SIG-M5 (cell line): ENCODE data around the gene VAV2.

Source experiments
- DNase-seq: peaks from one replicate; lab custom pipeline; 2025; lab: John Stamatoyannopoulos, UW

VAV2 gene

DNA sequence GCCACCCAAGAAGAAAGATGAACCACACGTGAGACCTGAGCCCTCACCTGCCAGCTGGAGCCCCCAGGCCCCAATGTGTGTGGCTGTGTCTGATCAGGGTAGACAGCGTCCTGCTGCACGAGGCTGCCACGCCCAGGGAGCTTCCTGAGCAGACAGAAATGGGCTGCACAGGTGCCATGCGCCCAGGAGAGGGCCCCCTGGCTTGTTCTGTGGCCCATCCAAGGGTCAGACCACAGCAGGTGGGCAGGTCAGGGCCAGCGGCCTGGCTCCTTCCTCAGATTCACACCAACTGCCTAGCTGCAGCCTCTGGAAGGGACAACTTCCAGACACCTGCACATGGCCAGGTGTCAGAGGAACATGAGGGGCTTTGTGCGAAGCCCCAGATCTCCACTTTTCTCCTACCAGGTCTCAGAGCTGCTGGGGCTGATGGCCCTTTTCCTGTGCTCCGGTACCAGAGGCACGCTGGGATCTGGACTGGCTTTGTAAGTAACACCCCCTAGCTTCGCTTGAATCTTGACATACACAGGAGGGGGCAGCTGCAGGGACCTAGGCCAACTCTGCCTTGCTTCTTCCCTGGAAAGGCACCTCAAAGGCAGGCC, 264.7 kb downstream of the VAV2 start:
- no peak for DNase-seq

DNA sequence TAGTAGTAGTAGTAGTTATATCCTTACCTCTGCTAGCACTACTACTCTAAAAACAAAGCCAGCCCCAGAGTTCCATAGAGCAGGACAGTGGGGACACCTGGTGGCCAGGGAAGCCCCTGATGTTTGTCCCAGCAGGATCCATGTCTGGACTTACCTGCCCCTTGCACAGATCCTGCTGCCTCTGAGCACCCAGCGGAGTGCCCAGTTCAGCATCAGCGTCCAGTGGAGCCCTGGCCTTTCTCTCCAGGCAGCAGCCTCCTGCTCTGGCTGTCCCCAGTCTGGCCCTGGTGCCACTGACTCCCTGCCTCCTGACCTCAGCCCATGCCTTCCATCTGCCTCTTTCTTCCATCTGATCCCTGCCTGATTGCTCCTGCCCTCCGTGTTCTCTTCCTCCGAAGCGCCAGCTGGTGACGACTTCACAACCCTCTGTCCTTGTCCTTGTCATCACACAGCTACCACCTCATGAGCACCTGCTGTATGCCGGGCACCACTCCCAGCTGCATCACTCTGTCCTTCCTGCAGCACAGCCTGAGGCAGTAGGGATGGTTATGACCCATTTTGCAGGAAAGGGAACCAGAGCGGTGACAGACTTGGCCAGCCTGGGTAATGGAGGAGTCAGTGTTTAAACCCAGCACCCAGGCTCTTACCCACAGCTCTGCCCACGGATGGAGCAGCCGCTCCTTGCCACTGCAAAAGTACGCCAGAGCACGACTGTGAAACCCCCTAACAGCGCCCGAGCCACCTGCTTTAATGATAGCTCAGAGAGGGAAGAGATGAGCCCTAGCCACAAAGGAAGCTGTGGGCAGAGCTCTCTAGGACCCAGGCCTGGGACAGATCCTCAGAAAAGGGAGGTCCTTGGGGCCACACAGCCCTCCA, 265.5 kb downstream of the VAV2 start:
- DNase-seq = no peak

DNA sequence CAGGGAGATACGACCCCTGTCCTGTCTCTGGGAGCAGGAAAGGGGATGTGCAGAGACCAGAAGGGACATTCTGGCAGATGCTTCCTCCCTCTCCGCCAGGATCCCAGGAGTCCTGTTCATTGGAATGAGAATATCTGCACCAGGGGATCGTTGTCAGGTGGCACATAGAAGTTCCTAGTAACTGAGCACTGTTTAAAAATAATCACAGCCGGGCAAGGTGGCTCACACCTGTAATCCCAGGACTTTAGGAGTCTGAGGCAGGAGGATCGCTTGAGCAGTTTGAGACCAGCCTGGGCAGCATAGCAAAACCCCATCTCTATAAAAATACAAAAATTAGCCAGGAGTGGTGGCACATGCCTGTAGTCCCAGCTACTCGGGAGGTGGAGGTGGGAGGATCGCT, 266.2 kb downstream of the VAV2 start:
- no peak for DNase-seq

DNA sequence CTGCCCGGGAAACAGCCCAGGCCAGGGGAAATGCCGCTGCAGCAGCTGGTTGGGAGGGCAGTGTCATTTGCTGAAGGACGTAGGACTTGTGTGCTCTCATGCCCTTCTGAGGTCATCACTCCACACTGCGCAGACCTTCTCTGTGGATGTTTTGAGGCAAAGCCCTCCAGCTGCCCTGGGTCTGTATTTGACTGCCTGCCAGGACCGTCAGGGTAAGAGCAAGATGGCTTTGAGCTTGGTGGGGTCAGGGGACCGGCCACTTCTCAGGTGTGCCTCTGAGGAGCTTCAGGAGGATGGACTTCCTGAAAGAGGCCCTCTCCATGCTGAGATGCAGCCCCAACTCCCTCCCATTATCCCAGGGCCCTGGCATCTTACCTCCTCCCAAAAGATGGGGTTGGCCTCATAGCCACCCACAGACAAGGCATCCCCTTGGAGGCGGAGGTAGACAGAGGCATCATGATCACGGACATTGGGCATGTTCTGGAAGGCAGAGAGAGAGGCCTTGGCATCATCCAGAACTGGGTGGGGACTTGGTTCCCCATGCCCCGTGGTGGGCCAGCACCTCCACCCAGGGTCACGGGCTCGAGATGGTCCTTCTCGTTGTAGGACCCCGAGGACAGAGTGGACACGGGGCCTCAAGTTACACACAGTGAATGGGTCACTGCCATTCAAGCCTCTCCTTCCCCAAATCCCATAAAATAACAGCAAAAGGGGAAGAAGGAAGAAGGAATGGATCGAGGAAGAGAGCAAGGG, 273.4 kb downstream of the VAV2 start:
- DNase-seq = no peak

DNA sequence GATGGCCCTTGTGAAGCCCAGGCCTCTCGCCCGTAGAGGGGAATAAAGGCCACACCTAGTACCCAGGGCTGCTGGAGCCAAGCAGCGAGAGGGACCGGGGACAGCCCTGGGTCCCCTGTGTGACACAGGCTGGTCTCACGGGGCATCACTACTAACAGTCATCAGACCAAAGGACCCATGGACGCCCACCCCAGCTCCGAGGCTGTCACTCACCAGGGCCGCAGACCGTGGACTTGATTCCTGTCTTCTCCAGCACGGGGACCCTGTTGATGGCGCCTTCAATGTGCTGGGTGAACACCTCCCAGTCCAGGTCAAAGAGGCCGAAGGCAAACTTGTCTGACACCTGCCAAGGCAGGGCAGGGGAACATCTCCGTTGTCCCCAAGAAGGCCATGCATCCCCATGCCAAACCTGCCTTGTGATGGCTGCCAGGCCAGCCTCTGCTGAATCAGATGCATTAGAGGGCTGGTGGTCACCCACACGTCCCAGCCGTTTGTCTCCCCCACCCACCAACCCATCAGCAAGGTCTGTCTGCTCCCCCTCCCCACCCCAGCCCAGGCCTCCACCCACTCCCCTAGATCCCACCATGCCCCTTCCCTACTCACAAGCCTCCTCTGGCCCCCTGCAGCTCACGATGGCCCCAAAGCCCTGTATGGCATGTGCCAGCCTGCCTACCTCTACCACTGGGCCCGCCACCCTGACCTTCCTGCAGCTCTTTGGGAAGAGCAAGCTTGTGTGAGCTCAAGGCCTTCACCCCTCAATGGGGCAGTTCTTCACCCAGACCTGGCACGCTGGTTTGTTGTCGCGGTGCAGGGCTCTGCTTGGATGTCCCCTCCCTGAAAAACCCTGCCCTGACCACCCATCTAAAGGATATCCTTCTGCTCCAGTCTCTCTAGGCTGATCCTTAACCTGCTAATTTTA, 274.8 kb downstream of the VAV2 start:
- no peak for DNase-seq

DNA sequence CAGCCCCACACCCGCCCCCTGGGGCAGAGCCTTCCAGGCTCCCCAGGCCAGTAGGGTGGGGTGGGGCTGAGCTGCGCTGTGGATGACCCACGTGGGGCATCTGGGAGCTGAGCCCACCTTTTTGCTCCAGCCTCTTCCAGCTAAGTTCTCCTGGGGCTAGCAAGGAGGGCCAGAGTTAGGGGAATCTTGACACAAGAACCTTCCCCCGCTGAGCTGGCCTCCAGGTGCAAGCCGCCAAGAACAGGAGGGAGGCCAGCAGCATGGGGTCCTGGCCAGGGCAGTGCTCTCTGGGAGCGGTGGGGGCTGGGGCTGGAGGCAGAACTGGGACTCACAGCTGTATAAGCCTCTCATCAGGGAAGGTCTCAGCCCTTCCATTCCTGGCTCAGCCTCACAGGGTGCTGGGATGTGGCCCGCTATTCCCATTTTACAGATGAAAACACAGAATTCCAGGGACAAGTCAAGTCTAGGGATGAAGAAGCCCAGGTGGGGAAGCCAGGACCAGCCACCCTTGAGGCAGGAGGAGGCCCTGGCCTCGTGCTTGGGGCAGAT, 275.5 kb downstream of the VAV2 start:
- no peak for DNase-seq

DNA sequence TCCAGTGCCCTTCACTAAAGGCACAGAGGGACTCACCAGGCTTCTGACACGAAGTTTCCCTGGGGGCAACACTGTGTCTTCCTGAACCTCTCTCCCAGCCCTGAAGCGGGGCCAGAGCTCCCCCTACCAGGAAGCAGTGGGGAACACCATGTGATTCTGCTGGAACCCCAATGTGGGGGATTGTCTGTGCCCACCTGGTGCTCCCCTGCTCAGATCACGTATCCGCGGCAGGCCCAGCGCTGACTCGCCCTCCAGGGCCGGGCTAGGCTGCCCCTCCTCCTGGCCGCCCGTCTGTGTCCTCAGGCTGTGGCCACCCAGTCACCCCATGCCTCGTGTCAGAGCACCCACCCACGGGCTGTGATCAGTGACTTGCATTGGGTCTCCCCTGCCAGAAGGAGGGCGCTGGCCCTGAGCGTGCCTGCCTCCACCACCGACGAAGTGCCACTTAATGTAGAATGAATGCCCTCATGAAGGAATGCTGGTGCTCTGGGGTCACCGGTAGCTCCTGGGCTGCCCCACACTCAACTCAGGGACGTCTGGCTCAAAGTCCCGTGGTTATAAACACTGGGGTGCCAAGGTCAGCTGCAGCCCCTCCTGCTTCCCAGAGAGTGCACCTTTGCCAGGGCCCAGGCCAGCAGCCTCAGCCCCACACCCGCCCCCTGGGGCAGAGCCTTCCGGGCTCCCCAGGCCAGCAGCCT, 276.1 kb downstream of the VAV2 start:
- DNase-seq = no peak

DNA sequence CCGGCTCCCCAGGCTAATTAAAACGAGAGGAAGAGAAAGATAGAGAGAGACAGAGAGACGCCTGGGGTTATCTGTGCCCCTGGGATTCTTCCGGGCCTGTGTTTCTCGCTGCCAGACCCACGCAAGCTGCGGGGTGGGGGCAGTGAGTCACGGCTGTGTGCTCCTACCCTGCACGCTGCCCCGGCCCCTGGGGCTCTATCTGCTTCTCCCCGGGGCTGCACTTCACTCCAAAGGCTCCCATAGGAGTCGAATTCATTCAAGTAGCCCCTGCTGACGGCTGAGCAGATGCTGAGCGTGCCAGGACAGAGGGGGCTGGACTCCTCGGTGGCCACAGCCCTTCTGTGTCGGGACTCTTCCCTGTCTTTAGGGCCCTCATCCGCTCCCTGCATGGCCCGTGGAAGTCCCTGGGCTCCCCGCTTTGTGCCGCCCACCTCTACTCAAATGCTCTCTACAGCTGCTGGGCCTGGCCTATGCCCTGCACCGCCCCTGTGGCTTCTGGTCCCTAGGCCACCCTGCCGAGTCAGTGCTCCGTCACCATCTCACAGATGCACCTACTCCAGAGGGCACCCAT, 276.7 kb downstream of the VAV2 start:
- DNase-seq = no peak

DNA sequence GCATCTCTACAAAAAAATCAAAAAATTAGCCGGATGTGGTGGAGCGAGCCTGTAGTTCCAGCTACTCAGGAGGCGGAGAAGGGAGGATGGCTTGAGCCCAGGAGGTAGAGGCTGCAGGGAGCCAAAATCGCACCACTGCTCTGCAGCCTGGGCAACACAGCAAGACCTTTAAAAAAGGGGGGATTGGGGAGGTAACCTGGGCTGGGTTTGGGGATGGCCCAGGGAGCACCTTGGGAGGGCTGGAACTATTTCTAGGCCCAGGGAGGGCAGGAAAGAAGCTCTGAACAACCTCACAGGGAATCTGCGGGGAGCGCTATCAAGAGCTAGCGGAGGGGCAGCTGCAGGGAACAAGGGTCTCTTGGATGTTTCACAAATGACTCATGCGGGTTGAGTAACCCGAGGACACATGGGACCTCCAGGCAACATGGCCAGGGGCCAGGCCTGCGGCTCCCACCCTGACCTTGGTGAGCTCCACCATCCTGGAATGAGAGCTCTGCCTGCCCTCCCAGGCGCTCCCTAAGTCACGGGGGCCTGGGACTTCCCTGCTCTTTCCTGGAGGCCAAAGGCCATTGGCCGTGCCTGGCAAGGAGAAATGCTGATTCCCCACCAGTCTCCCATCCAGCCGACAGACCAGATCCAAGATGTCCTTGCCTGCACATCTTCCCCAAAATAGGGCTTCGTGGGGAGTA, 277.4 kb downstream of the VAV2 start:
- no peak for DNase-seq

DNA sequence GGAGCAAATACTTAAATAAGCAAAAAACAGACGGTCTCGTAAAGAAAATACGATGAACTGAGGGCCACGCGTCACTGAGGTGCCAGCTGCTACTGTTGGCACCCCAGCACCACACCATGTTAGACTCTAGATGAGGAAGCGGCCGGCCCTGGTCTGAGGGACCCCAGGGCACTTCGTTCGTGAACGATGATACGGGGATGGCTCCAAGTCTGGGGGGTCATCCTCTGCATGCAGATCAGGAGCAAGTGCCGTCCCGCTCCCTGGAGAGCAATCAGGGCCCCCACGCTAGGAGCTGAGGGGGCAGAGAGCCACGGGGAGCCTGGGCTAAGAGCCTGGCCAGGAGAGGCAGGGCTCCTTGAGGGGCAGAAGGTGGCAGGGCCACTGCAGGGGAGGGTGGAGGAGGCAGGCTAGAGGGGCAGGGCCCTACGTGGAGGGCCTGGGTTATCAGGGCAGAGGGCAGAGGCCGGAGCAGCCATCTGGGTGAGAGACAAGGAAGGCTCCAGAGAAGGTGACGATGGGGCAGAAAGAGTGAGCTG, 278.1 kb downstream of the VAV2 start:
- no peak for DNase-seq

DNA sequence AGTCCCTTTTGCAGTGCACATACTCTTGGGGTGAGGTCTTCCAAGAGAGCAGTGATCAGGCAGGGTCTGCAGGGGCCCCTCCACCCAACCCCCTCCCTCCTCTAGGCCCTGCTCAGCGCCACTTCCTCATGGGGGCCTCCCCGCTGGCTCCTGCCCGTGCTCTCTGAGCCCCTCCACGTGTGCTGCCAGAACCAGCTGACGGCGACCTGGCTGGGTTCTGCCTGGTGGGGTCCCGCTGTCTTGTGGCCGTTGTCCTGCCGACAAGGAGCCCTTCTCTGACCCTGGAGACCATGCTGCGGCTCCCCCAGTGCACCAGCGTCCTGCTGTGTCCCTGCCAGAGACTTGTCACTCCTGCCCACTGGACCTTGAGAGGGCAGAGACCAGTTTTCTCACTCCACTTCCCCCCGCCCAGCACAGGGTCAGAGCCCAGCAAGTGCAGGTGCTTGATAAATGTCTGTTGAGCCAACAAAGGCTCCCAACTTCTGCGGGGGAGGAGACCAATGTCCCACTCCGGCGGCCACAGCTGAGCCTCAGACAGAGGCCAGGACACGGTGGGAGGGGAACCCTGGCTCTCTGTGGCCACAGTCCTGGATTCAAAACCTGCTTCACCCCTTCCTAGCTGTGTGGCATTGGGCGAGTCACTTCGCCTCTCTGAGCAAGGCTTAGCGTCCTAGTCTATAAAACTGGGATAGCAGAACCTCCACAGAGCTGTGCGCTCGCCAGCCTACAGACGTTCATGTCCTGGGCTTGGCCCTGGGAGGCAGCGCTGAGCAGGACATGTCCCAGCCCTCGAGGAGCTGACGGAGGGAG, 278.8 kb downstream of the VAV2 start:
- DNase-seq = no peak

DNA sequence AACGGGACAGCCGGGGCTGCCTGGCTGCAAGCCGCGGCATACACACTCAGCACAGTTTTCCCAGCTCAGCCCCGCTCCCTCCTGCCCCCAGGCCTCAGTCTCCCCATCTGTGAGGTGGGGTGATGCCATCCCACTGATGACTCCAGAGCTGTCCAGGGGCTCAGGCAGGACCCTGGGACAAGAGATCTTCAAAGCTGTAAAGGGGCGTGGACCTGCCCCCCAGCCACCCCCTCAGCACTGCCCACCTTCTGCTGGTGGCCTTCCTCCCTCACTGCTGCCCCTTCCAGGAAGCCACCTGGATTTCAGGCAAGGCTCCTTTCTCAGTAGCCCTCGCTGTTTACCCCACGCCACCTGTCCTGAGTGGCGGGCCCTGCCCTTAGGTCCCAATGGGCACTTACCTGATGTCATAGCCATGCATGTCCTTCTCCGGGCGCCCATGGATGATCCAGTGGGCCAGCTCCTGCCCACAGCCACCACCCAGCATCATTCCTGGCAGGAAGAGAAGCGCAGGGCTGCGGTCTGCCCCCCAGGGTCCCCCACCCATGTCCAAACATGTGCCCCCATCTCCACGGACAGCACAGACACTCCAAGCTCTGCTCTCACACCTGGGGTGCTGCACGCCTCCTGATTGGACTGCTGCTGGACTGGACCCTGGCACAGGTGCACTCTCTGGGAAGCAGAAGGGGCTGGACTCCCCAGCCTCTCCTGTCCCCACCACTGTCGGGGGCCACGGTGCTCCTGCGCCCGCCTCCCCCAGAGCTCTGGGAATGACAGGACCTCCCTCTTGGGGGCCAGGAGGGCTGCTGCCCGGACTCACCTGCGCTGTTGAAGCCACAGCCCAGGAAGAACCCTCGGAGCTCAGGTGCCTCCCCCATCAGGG, 279.7 kb downstream of the VAV2 start:
- no peak for DNase-seq
